GM18507 (cell line): ENCODE data around the gene POM121L2.

Experiments
- DNase-seq: peaks from one replicate; pipeline ENCODE4 v3.0.0; 2011; ENCODE audit warnings: low read depth; ENCODE audit not compliant: insufficient read length; ENCODE audit errors: extremely low spot score
- FAIRE-seq: peaks from 2 replicates; lab custom pipeline; 2011; peaks lifted over from hg19 to GRCh38; lab: Jason Lieb, UNC

The POM121L2 gene

DNA sequence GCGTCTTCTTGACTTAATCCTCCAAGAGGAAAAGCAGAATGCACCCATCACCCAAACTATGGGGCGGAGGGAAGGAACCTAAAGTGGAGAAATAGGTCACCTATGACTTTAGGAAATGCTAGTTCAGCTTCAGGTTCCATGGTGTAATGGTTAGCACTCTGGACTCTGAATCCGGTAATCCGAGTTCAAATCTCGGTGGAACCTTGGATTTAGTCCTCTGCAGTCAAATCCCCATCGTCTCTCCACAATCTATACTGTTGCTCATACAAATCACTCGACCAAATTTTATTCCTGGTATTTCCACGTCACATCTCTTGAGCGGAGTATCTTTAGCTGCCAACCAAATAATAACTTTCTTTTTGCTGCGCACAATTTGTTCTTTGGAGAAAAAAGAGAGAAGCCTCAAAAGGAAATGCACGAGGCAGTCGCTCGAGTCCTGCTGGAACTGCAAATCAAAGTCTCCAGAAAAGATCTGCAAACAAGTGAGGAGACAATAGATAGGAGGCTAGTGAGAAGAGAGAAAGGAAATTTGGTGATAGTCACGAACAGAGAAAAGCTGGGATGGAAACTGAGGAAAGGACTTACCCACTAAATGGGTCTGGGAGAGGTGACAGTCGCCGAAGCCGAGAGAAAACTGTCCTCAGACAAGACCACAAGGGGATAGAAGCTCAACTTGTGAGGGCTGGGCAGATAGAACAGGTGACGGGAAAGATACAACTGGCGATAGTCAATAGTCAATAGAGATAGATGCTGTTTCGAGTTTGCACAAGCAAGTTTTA is 16.6 kb downstream of the POM121L2 start:
- DNase-seq (no peak), FAIRE-seq (no peak)

DNA sequence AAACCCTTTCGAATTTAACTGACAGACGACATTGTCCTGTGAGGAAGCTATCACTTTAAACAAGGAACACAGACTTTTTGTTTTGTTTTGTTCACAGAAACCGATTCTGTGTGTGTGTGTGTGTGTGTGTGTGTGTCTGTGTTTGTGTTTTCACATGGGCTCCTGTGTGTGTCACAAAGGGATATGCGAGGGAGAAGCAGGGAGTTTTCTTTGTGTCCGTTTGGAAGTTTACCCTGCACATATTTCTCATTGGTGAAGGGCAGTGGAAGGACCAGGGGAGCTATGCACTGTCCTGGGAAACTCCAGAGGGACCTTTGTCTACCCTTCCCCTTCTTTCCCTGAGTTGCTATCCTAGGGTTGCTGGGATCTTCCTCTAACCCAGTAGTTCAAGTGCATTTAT is 17.7 kb downstream of the POM121L2 start:
- no peak for DNase-seq
- no peak for FAIRE-seq

DNA sequence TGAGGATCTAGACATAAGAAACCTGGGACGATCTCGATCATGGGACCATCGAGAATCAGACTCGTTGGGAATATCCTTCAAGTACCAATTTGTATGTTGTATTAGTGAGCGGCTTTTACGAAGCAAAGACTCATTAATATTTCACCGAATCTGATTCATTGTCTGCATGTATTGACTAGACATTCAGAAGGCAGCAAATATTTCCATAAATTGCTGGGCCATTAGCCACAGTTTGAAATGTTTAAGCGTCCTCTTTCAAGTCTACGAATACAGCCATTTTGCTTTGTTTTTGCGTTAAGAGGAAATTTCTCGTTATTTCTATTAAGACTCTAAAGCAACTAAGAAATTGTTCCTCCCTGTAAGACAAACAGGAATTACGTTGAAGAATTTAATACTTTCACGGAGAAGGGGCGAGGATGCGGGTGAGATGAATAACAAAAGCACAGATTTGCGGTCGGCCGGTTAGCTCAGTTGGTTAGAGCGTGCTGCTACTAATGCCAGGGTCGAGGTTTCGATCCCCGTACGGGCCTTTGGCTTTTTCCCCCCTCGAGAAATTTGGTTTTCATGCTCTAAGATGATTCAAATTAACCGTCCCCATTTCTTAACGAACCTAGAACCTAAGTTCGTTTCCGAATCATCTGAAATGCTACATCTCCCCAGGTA is 18.5 kb downstream of the POM121L2 start:
- DNase-seq: no peak

GRCh38 chr6:27290850-27291208 is 21.2 kb downstream of the POM121L2 start:
- DNase-seq: no peak

More for the DNA sequence above, 18.5 kb downstream of the POM121L2 start:
- no peak for FAIRE-seq

DNA sequence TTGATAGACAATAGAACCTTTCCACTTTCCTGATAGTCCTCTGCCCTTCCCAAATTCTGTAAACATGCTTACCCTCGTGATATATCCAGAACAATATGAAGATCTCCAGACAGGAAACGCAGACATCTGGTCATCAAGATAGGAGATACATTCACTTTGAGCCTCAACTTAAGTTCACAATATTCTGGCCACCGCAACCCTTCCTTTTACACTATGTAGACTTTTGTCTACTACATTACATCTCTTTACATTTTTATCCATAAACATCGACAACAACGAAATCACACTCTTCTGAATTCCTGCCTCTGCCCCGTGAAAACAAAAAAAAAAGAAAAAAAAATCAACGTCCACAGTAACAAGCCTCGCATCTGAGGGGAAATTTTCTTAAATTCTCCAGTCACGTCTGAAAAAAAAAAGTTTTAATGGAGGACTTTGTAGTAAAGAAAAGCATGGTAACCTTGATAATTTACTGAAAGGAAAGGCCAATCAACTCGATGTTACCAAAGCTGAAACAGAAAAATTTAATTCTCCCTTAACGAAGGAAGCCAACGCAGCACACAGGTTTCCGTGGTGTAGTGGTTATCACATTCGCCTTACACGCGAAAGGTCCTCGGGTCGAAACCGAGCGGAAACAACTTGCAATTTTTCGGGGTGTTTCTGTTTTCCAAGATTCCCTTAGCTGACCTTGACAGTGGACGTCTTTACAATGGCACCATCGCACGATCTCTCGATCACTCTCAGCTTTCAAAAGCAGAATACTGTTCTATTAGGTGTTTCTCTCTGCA is 21.8 kb downstream of the POM121L2 start:
- no peak for DNase-seq
- no peak for FAIRE-seq

More at GRCh38 chr6:27290850-27291208, 21.2 kb downstream of the POM121L2 start:
- FAIRE-seq: no peak

DNA sequence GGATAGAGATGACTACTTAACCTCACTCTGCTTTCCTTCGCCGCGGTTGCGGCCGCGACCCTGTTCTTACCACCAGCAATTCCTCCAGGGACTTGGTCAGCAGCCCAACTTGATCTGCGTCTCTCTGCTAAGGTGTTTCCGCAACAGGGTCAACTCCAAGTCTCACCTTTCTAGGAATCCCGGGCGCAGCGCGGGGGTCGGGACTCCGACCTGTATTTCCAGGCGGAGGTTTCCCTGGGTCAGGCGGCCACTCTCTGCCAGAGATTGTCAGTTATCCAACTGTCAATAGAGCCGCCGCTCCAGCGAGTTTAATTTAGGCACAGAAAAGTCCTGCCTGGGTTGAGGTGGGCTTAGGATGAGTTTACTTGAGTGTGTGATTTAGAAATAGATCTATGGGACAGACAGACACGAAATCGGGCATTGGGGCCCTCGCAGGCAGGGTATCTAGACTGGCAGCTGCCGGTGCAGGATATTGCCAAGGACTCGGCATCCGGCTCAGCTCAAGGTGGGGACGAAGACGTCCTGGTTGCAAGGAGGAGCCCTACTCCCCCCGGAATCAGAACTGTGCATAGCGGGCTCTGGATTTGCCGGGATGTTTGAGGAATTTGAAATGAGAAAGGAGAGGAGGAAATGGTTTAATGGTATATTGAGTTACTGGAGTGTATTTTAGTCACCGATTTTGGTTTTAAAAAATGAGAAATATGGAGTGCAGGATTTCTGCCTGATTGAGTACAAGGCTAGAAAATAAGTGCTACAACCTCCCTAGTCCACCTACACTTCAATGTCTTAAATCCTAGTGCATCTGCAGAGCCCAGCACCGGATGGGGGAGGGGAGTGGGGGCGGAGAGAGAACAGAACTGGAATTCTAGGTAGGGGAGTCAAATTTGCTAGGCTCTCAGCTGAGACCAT is 23.7 kb downstream of the POM121L2 start:
- FAIRE-seq (peak; percentile 21), DNase-seq (no peak)

- FAIRE-seq: no peak
- DNase-seq: no peak
These were observed 24.3 kb downstream of the POM121L2 start for GRCh38 chr6:27287751-27288135.

DNA sequence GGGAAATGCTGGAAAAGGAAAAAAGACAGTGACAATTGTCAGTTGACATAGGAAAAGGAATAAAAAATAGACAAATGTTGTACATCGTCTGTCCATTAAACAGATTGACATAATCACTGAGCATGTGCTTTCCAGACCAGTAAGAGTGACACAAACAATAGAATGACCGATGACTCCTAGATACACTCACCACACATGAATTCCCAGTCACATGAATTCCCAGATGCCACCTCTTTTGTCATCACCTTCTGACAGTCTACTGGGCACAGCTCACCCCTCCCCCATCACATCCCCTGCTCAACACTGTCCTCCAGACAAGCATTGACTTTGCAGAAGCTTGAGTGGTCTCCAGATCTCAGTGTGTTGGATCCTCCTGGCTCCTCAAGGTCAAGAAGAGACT is 25.9 kb downstream of the POM121L2 start:
- no peak for FAIRE-seq
- DNase-seq: no peak

DNA sequence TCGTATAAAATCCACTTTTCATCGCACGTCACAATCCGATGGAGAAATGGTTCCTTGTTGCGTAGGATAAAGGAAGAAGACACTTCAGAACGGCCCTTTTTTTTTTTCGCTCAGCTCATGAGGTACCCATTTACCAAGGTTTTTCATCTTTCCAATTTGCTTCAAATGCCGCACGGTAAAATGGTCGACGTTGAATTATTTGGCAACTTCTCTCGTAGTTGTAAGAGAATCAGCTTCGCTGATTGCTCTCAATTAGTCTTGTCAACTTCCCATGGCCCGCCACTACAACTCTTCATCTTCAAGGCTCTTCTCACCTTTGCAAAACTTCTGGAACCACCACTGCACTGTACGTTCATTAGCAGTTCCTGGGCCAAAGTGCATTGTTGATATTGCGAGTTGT is 28.8 kb downstream of the POM121L2 start:
- FAIRE-seq: no peak
- no peak for DNase-seq

- FAIRE-seq (no peak), DNase-seq (no peak)
These were observed 30.5 kb downstream of the POM121L2 start for GRCh38 chr6:27281569-27281968.

GRCh38 chr6:27281105-27281539 is 31.0 kb downstream of the POM121L2 start:
- DNase-seq: no peak
- FAIRE-seq: no peak

GRCh38 chr6:27280540-27281000 is 31.5 kb downstream of the POM121L2 start:
- FAIRE-seq: no peak

DNA sequence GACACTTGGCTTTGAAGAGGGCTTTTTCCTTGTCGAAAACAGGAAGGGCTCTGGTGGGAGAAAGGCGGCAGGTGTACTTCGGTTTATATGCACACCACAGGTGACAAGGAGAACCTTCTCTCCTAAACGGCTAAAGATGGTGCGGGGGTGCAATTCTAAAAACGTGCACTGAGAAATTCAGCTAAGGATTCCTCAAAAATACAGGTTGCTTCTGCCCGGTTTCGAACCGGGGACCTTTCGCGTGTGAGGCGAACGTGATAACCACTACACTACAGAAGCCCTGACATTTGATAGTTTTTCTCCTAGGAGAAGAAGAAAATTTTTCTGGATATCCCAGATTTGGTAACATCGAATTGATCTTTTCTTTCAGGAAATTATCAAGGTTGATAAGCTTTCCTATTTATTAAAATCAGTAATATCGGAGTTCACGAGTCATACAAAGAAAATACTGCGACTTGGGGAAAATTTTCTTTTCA is 32.0 kb downstream of the POM121L2 start:
- DNase-seq (peak; percentile 14), FAIRE-seq (peak; percentile 47)

More at GRCh38 chr6:27280540-27281000, 31.5 kb downstream of the POM121L2 start:
- no peak for DNase-seq

DNA sequence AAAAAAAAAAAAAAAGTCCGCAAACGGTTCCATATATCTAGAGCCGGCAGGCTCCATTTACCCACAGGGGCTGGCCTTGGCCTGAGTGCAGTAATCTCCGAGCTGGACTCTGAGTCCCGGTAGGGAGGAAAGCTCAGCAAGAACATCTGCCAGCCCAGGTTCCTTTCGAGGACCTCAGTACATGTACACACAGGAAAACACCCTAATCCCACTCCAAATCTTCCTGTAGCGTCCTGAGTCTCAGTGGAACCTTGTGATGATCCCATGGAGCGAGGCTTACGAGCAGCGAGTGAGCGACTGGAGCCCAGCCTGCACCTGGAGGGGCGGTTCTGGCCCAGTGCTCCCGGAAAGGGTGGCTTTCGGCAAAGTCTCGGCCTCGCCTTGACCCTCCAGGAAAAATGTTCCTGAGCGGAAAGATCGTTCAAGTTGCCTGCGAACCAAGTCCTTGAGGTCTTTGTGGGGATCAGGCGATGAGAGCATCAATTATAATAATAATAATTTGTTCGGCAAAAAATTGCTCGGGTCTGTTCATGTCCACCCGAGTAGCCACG is 32.5 kb downstream of the POM121L2 start:
- FAIRE-seq: no peak
- DNase-seq: no peak

GRCh38 chr6:27275025-27275956 is 36.8 kb downstream of the POM121L2 start:
- FAIRE-seq: no peak
- no peak for DNase-seq

DNA sequence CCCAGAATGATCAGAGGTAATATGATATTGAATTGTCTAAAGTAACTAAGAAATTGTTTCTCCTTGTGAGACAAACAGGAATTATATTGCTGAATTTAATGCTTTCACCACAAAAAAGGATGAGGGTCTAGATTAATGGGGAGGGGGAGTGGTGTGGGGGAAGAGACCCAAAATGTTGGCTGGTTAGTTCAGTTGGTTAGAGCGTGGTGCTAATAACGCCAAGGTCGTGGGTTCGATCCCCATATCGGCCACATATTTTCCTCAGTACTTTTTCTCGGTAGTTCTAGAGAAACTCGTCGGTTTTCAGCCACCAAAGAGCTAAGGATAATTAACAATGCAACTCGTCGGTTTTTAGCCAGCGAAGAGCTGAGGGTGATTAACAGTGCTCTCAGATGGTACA is 38.3 kb downstream of the POM121L2 start:
- FAIRE-seq (no peak), DNase-seq (no peak)

- no peak for DNase-seq
- no peak for FAIRE-seq
These were observed 43.3 kb downstream of the POM121L2 start for GRCh38 chr6:27268803-27269202.
